IMR-90 (cell line): ENCODE data around the gene KLRC1.

ENCODE experiments used
- POLR2A ChIP-seq: IDR thresholded peaks from 2 replicates; pipeline ENCODE4 v1.6.1; 2012; ENCODE audit warnings: mild to moderate bottlenecking, low read depth, low read length
- RAD21 ChIP-seq: IDR thresholded peaks from 2 replicates; pipeline ENCODE4 v1.6.1; 2012; ENCODE audit warnings: low read length, improper control_type of control experiment

GRCh38 chr12:10469701-10470100 is 16.5 kb upstream of the KLRC1 start:
- TF ChIP-seq RAD21: no peak
- TF ChIP-seq POLR2A: no peak
